Endothelial cell of umbilical vein (primary cell): ENCODE measurements around the gene INSC. TPM values are rescaled to one million over a fixed set of nuclear protein-coding genes. Genes with fewer than 3 reads are reported as not detected.

Experiments
- BruUV-seq: library from RNA; stranded (reverse); fragments of 400-500 nt; replicated peaks from 2 replicates; lab custom pipeline; 2021; lab: Mats Ljungman, UMichigan
- CTCF ChIA-PET: fragments of 300-600, 350-600 bp; sonication (Branson Sonifier 250); formaldehyde crosslinking; loops from one replicate; lab custom pipeline; 2021; ENCODE audit warnings: antibody characterized with exemption, inconsistent platforms; lab: Charles Lee
- POLR2A ChIA-PET: fragments of 300-600, 350-600 bp; sonication (Branson Sonifier 250); formaldehyde crosslinking; loops from one replicate; lab custom pipeline; 2021; ENCODE audit warnings: antibody characterized with exemption, inconsistent platforms; lab: Charles Lee
- DNase-seq: peaks from one replicate; pipeline ENCODE4 v3.0.0-alpha.2; 2011; ENCODE audit warnings: low read depth, low spot score
- FAIRE-seq: peaks from 2 replicates; lab custom pipeline; 2011; peaks lifted over from hg19 to GRCh38; lab: Jason Lieb, UNC
- H2AFZ ChIP-seq: 2 replicates; pipeline ENCODE4 v1.6.0; 2012; ENCODE audit warnings: low read depth, low read length, control low read depth, inconsistent platforms
- H3K27ac ChIP-seq: 2 replicates; pipeline ENCODE4 v1.5.1; 2011; ENCODE audit warnings: low read depth, mild to moderate bottlenecking, control low read depth, low read length, moderate library complexity; ENCODE audit not compliant: insufficient read depth
- H3K27me3 ChIP-seq, 2 experiments: 2 replicates each; pipeline versions ENCODE4 v1.6.0 to v1.6.1; 2011; ENCODE audit warnings: low read length in 2 of 2, mixed read lengths in 1 of 2; ENCODE audit not compliant: control insufficient read depth in 2 of 2, insufficient read depth in 2 of 2
- H3K36me3 ChIP-seq, 2 experiments: 2 replicates in 1 of 2; 3 replicates in 1 of 2; pipeline ENCODE4 v1.5.1; 2011; ENCODE audit warnings: low read length in 2 of 2, mild to moderate bottlenecking in 1 of 2, moderate library complexity in 1 of 2; ENCODE audit not compliant: control insufficient read depth in 2 of 2, insufficient read depth in 2 of 2; ENCODE audit errors: extremely low read depth in 1 of 2
- H3K4me1 ChIP-seq: 3 replicates; pipeline ENCODE4 v1.5.1; 2011; ENCODE audit warnings: mild to moderate bottlenecking, low read length; ENCODE audit not compliant: control insufficient read depth, insufficient read depth; ENCODE audit errors: extremely low read depth
- H3K4me2 ChIP-seq: 2 replicates; pipeline ENCODE4 v1.6.1; 2011; ENCODE audit warnings: low read length, control low read depth, mixed read lengths; ENCODE audit not compliant: insufficient read depth
- H3K4me3 ChIP-seq, 3 experiments: fragments of 200-600 bp in 1 of 3; sonication (generic), shearing (Covaris generic) in 1 of 3; replicated peaks in 1 of 3; 2 replicates each; pipeline ENCODE4 v1.5.1; 2011 to 2016; ENCODE audit warnings: control low read depth in 3 of 3, low read length in 3 of 3, mild to moderate bottlenecking in 2 of 3, inconsistent platforms in 1 of 3, low read depth in 1 of 3, moderate library complexity in 1 of 3; ENCODE audit not compliant: insufficient read depth in 1 of 3
- H3K79me2 ChIP-seq: 2 replicates; pipeline ENCODE4 v1.6.0; 2012; ENCODE audit warnings: low read length, inconsistent platforms; ENCODE audit not compliant: control insufficient read depth, insufficient read depth
- H3K9ac ChIP-seq: replicated peaks from 2 replicates; pipeline ENCODE3; 2011; ENCODE audit warnings: low read length, control low read depth; ENCODE audit not compliant: insufficient read depth; ENCODE audit errors: extremely low read depth
- H3K9me1 ChIP-seq: replicated peaks from 3 replicates; pipeline ENCODE4 v1.6.0; 2011; ENCODE audit warnings: mild to moderate bottlenecking, low read length; ENCODE audit not compliant: control insufficient read depth, insufficient read depth; ENCODE audit errors: extremely low read depth
- H3K9me3 ChIP-seq: replicated peaks from 2 replicates; pipeline ENCODE4 v1.5.1; 2012; ENCODE audit warnings: low read length, inconsistent platforms; ENCODE audit not compliant: control insufficient read depth, insufficient read depth
- H4K20me1 ChIP-seq: replicated peaks from 2 replicates; pipeline ENCODE3; 2011; ENCODE audit warnings: mild to moderate bottlenecking, low read length; ENCODE audit not compliant: control insufficient read depth, insufficient read depth; ENCODE audit errors: extremely low read depth
- EZH2 ChIP-seq: IDR thresholded peaks from 2 replicates; pipeline ENCODE4 v1.6.1; 2012; ENCODE audit warnings: borderline replicate concordance, low read depth, mild to moderate bottlenecking, moderate library complexity, low read length, inconsistent platforms; ENCODE audit not compliant: severe bottlenecking
- GATA2 ChIP-seq: IDR thresholded peaks from 2 replicates; pipeline ENCODE4 v1.7.0; 2011; ENCODE audit warnings: low read depth, mild to moderate bottlenecking, moderate library complexity, mixed read lengths, low read length; ENCODE audit not compliant: insufficient read length, insufficient read depth
- JUN ChIP-seq: IDR thresholded peaks from 2 replicates; pipeline ENCODE4 v1.6.1; 2011; ENCODE audit warnings: borderline replicate concordance, low read depth; ENCODE audit not compliant: insufficient read length, insufficient read depth
- MAX ChIP-seq: IDR thresholded peaks from 2 replicates; pipeline ENCODE4 v1.6.1; 2011; ENCODE audit not compliant: insufficient read depth, insufficient read length
- MYC ChIP-seq: IDR thresholded peaks from one replicate; pipeline ENCODE4 v1.6.1; 2011; ENCODE audit warnings: mild to moderate bottlenecking, low read depth, low read length
- POLR2A ChIP-seq: IDR thresholded peaks from 2 replicates; pipeline ENCODE4 v1.6.1; 2012; ENCODE audit warnings: low read depth, mild to moderate bottlenecking, control low read depth, low read length
- POLR2AphosphoS5 ChIP-seq: IDR thresholded peaks from 2 replicates; pipeline ENCODE4 v1.6.1; 2012; ENCODE audit warnings: low read depth, mild to moderate bottlenecking, control low read depth, low read length, moderate library complexity; ENCODE audit not compliant: insufficient read depth
- dilution Hi-C: fragments of 300-500 bp; cut with MboI; formaldehyde crosslinking; loops from one replicate; pipeline ENCODE4 v1.15.0; 2019; ENCODE audit warnings: low sequenced_read_pairs; ENCODE audit not compliant: extremely low pct_ligation_motif_present
- intact Hi-C: fragments of 100-400 bp; cut with micrococcal nuclease; formaldehyde crosslinking; loops from one replicate; pipeline ENCODE4 v1.10.0; 2022
- polyA plus RNA-seq, 4 experiments: library from polyadenylated mRNA; depleted of rRNA in 3 of 4; stranded (reverse) in 3 of 4; unstranded in 1 of 4; fragments of >200 nt; gene quantifications; 2 replicates each; pipeline versions ENCODE4 v1.2.1 to v1.2.3, GENCODE V29; 2011 to 2012; ENCODE audit warnings: missing spikeins in 1 of 4
- total RNA-seq: library from RNA; stranded (reverse); gene quantifications from 2 replicates; pipeline ENCODE4 v1.2.3, GENCODE V29; 2021
- TF ChIP-seq, protein P1 (sequence below), 2 donors: IDR thresholded peaks; 1 replicate in 1 of 2; 2 replicates in 1 of 2; pipeline ENCODE4 v1.5.1; 2011; ENCODE audit warnings: low read length in 2 of 2, mild to moderate bottlenecking in 2 of 2, moderate library complexity in 2 of 2, control low read depth in 1 of 2, inconsistent platforms in 1 of 2, low read depth in 1 of 2; ENCODE audit not compliant: insufficient read depth in 1 of 2; ENCODE audit errors: extremely low read depth in 1 of 2

Gene INSC
- total and polyA plus RNA-seq, 2 donors (not counting 3 experiments of a cell fraction or from before 2014, with no cell fraction given): not detected

GRCh38 chr11:15196704-15197103 is 82.0 kb downstream of the INSC start:
- H3K4me3 ChIP-seq: no peak overlapping the region
- no peaks in the 10 kb centered on the region for H3K27me3 ChIP-seq
- H3K4me2 ChIP-seq: no peak overlapping the region
- H3K9ac ChIP-seq: no peak overlapping the region
- FAIRE-seq: no peak
- ChIA-PET CTCF (interaction anchor here (1.1 to 1.2 kb wide), 2 partner anchors 96 to 97 kb away, joined by 3 read pairs; no protein-coding TSS in a partner anchor), POLR2A (no interaction called here)
- TF ChIP-seq EZH2 (no peak), MYC (no peak), GATA2 (no peak), MAX (no peak), JUN (no peak), POLR2AphosphoS5 (no peak), POLR2A (no peak)
- TF ChIP-seq, protein P1, sequence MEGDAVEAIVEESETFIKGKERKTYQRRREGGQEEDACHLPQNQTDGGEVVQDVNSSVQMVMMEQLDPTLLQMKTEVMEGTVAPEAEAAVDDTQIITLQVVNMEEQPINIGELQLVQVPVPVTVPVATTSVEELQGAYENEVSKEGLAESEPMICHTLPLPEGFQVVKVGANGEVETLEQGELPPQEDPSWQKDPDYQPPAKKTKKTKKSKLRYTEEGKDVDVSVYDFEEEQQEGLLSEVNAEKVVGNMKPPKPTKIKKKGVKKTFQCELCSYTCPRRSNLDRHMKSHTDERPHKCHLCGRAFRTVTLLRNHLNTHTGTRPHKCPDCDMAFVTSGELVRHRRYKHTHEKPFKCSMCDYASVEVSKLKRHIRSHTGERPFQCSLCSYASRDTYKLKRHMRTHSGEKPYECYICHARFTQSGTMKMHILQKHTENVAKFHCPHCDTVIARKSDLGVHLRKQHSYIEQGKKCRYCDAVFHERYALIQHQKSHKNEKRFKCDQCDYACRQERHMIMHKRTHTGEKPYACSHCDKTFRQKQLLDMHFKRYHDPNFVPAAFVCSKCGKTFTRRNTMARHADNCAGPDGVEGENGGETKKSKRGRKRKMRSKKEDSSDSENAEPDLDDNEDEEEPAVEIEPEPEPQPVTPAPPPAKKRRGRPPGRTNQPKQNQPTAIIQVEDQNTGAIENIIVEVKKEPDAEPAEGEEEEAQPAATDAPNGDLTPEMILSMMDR (IDR thresholded peaks at IDR 0.05; ENCODE audit: extremely low read depth in 1 of 2, insufficient read depth in 1 of 2, low read depth in 1 of 2, low read length in 2 of 2): no peak
- H4K20me1 ChIP-seq: no peaks in the 10 kb centered on the region
- no peak for DNase-seq
- intact Hi-C loops: no loop called here
- no TSS peak for BruUV-seq
- H3K9me3 ChIP-seq: no peaks in the 10 kb centered on the region
- no peak overlapping the region for H3K27ac ChIP-seq
- H3K9me1 ChIP-seq: no peaks in the 10 kb centered on the region
- H3K36me3 ChIP-seq: no peaks in the 10 kb centered on the region
- dilution Hi-C loops: no loop called here
- no peak overlapping the region for H2AFZ ChIP-seq
- no peaks in the 10 kb centered on the region for H3K4me1 ChIP-seq
- no peaks in the 10 kb centered on the region for H3K79me2 ChIP-seq
